Measurements from ENCODE around the gene SORT1. TPM values are rescaled to one million over a fixed set of nuclear protein-coding genes. Genes with fewer than 3 reads are reported as not detected.
A peak's percentile ranks its signal among the peaks of the same experiment; 100 is the strongest.

The SORT1 gene
- total and polyA plus RNA-seq, 2 of the 13 experiments (the other 11 are each of a cell fraction or from before 2014, with no cell fraction given), result 32.4 to 93.0 TPM

- H3K4me3 ChIP-seq (replicated peaks in 1 of 3; ENCODE audit: insufficient read depth in 1 of 3, low read depth in 2 of 3, low read length in 3 of 3), result peak overlapping the region; percentile 75 to 99 (median 93)
- BruUV-seq (replicated peaks), result TSS peak; percentile 51
- peak overlapping the region; percentile 83 for H3K4me2 ChIP-seq (ENCODE audit: low read depth, low read length)
- 57% methylated on average over 24 of the region's 28 CpGs for WGBS (ENCODE audit: low lambda C conversion rate)
- peaks cover 65% of the 10 kb centered on the region for H3K4me1 ChIP-seq (ENCODE audit: insufficient read depth, low read length)
- no peaks in the 10 kb centered on the region for H4K20me1 ChIP-seq (ENCODE audit: insufficient read depth, low read length)
- in situ Hi-C loops (cut with HindIII; ENCODE audit: extremely low pct_ligation_motif_present, low pct_unique_long_range_greater_than_20kb), result no loop called here
- no peak for DNase-seq (ENCODE audit: low spot score)
- no peaks in the 10 kb centered on the region for H3K9me3 ChIP-seq (ENCODE audit: low read length)
- ChIA-PET POLR2A (interaction anchor here (1.4 to 2.0 kb wide), 5 partner anchors 15 to 89 kb away, joined by 8 to 28 read pairs (median 15); partner anchors contain the start of genes MYBPHL and SARS1), CTCF (ENCODE audit: low intra/inter-chr PET ratio, low total read pairs) (interaction anchor here (1.9 kb wide), 1 partner anchor 18 kb away, joined by 8 read pairs; no protein-coding TSS in a partner anchor)
- intact Hi-C loops (cut with micrococcal nuclease; ENCODE audit: unreplicated experiment), result loop anchor here (2.0 kb wide), 2 partner anchors 19 to 111 kb away; no protein-coding TSS in a partner anchor
- no peak for ATAC-seq
- H3K27me3 ChIP-seq (ENCODE audit: control insufficient read depth in 1 of 2, insufficient read depth in 2 of 2, low read length in 2 of 2), result no peaks in the 10 kb centered on the region; a peak in 1 of 5 replicates
- H3K27ac ChIP-seq (ENCODE audit: extremely low read length, insufficient read depth, low read length), result peak overlapping the region; percentile 85
- peak overlapping the region; percentile 80 for H3K9ac ChIP-seq (ENCODE audit: insufficient read depth, low read depth, low read length)
- peaks cover 4 to 12% of the 10 kb centered on the region in 2 experiments; a peak in 2 of 5 replicates for H3K36me3 ChIP-seq (replicated peaks in 1 of 2; ENCODE audit: control insufficient read depth in 1 of 2, insufficient read depth in 2 of 2, low read length in 2 of 2)
- no peak for FAIRE-seq
- H3K79me2 ChIP-seq (ENCODE audit: insufficient read depth, low read length), result peaks cover 18% of the 10 kb centered on the region
- no peak overlapping the region for H2AFZ ChIP-seq (ENCODE audit: low read length)
- 0 out of 2 replicates have a peak, but pooled peaks have one; percentile 35 for TF ChIP-seq CSRNP1 (CRISPR knock-in tag; IDR thresholded peaks at IDR 0.05)
- TF ChIP-seq ATF2 (CRISPR knock-in tag; IDR thresholded peaks at IDR 0.05), result 0 out of 2 replicates have a peak, but pooled peaks have one; percentile 6
- no peak for TF ChIP-seq XBP1 (CRISPR knock-in tag; IDR thresholded peaks at IDR 0.05)
- 0 out of 2 replicates have a peak, but pooled peaks have one; percentile 55 for TF ChIP-seq FOXO4 (CRISPR knock-in tag; conservative IDR thresholded peaks at IDR 0.05)
- no peak for TF ChIP-seq MZF1 (CRISPR knock-in tag; IDR thresholded peaks at IDR 0.05; ENCODE audit: borderline replicate concordance)
- peak; percentile 81 for TF ChIP-seq ZBTB38 (CRISPR knock-in tag; IDR thresholded peaks at IDR 0.05)
- TF ChIP-seq HOXA9 (CRISPR knock-in tag; IDR thresholded peaks at IDR 0.05; ENCODE audit: borderline replicate concordance), result 0 out of 2 replicates have a peak, but pooled peaks have one; percentile 4
- TF ChIP-seq UBTF (CRISPR knock-in tag; IDR thresholded peaks at IDR 0.05), result peak; percentile 23; the same call in 1 of the 2 replicates
- TF ChIP-seq ZNF687 (CRISPR knock-in tag; IDR thresholded peaks at IDR 0.05), result peak; percentile 52
Observed at GRCh38 chr1:109281680-109282496, 115.8 kb downstream of the SORT1 start.
